ENCODE results near the gene ABCF1.

The ABCF1 gene

GRCh38 chr6:30635834-30636233 lies 64.6 kb downstream of the ABCF1 start:
- DNase-seq: no peak

GRCh38 chr6:30640481-30640880 lies 69.2 kb downstream of the ABCF1 start:
- DNase-seq: no peak

GRCh38 chr6:30641048-30641447 lies 69.8 kb downstream of the ABCF1 start:
- DNase-seq: no peak

Data from EL (cell line).